ENCODE results near the gene BANP.

The BANP gene

GRCh38 chr16:87954826-87955225 is 3.6 kb downstream of the BANP start:
- H3K4me3 ChIP-seq (ENCODE audit: low read length) = no peak overlapping the region
- no peak for DNase-seq (ENCODE audit: low read depth)
- TF ChIP-seq CTCF (IDR thresholded peaks at IDR 0.05; ENCODE audit: insufficient read depth, low read depth, low read length, missing control alignments) = no peak

- TF ChIP-seq CTCF (IDR thresholded peaks at IDR 0.05; ENCODE audit: insufficient read depth, low read depth, low read length, missing control alignments) = no peak
These were observed 4.3 kb downstream of the BANP start for GRCh38 chr16:87955302-87956097.

GRCh38 chr16:87956098-87956364 is 4.8 kb downstream of the BANP start:
- no peak for TF ChIP-seq CTCF (IDR thresholded peaks at IDR 0.05; ENCODE audit: insufficient read depth, low read depth, low read length, missing control alignments)
- H3K4me3 ChIP-seq (ENCODE audit: low read length) = no peak overlapping the region
- no peak for DNase-seq (ENCODE audit: low read depth)

More at GRCh38 chr16:87955302-87956097, 4.3 kb downstream of the BANP start:
- no peak overlapping the region for H3K4me3 ChIP-seq (ENCODE audit: low read length)
- DNase-seq (ENCODE audit: low read depth) = no peak

- no peak overlapping the region for H3K4me3 ChIP-seq (ENCODE audit: low read length)
These were observed 5.4 kb downstream of the BANP start for GRCh38 chr16:87956365-87957231.

GRCh38 chr16:87957296-87958094 is 6.3 kb downstream of the BANP start:
- H3K4me3 ChIP-seq (ENCODE audit: low read length) = no peak overlapping the region
- DNase-seq (ENCODE audit: low read depth) = no peak
- TF ChIP-seq CTCF (IDR thresholded peaks at IDR 0.05; ENCODE audit: insufficient read depth, low read depth, low read length, missing control alignments) = no peak

More at GRCh38 chr16:87956365-87957231, 5.4 kb downstream of the BANP start:
- DNase-seq (ENCODE audit: low read depth) = peak; percentile 71
- TF ChIP-seq CTCF (IDR thresholded peaks at IDR 0.05; ENCODE audit: insufficient read depth, low read depth, low read length, missing control alignments) = peak; percentile 61

GRCh38 chr16:87958632-87959031 is 7.4 kb downstream of the BANP start:
- no peak for DNase-seq (ENCODE audit: low read depth)
- H3K4me3 ChIP-seq (ENCODE audit: low read length) = no peak overlapping the region
- TF ChIP-seq CTCF (IDR thresholded peaks at IDR 0.05; ENCODE audit: insufficient read depth, low read depth, low read length, missing control alignments) = no peak
